ENCODE results near the gene SEMA7A.

The SEMA7A gene

DNA sequence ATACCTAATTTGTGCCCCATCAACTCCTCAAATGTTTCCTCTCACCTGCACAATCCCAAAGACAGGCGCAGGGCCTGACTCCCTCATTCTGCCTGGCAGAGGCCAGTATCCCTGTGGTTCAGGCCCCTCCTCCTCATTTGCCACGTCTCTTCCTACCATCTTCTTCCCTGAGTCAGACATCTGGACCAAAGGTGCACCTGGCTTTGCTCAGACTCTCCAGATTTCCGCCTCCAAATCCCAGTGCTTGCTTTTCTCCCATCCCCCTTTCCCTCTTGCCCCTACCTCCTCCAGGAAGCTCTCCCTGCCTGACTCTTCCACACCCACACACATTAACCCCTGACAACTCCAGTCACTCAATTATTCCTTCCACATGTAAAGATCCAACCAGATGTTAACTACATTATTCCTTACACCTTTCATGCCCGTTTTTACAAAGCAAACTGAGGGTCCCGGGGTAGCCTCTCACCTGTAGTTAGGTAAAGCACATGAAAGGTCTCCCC, 19.6 kb downstream of the SEMA7A start:
- no peak for DNase-seq

DNA sequence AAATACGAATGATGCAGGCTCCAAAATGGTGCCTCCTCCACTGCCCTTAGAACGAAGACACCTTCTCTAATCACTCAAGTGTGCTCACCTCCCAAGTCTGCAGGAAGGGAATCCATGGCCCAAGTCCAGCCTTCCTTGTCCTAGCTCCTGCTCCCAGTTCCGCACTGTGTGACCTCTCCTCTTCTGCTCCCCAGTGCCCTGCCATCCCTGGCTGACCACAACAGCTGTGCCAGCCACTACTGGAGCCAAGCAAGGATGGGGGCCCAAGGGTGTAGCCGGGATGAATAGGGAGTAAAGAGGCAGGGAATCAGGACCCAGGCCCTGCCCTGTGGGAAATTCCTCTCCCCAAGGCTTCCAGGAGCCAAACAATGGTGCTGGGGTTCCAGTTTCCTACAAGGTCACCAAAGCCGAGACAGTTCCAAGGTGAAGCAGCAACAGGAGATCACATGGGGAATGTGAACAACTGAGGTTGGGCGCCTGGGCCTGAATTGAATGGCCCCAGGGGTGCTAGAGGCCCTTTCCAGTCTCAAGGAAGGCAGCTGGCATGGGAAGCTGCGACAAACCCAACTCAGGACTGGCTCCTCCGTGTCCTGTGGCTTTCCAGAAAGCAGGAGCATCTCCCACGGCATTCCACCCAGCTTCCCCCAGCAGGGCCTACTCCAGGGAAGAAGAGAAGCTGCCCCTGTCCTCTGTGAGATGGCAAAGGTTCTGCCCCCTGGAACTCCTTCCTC, 20.2 kb downstream of the SEMA7A start:
- no peak for DNase-seq

DNA sequence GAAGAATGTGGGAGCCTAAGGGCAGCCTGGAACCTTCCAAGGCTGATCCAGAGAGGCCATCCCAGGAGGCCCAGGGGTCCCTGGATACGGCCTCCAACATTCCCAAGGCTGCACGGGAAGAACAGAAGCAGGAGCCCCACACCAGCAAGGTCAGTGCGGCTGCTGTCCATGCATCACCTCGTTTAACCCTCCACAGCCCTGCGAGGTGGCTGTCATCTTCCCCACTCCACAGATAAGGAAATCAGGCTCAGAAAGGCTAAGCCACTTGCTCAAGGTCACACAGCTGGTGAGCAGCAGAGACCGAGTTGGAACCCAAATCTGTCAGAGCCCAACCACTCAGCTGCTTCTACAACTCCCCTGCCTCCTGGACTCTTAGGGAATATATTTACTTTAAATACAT, 21.6 kb downstream of the SEMA7A start:
- no peak for DNase-seq

DNA sequence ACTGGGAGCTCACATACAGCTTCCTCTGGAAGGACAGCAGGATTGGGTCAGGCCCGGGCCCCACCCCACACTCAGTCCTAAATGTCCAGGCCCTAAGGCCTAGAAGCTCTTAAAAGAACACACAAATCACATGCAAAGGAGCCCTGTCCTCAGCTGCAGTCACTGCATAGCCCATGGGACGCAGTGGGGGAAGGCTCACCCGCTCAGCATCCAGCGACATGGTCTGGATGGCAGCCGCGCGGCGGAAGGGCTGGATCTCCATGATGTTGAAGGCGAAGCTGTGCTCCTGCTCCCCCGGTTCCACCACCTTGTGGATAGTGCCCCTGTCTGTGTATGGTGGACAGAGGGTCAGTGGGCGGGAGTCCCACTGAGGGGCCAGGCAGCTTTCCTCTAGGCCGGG, 22.1 kb downstream of the SEMA7A start:
- no peak for DNase-seq

DNA sequence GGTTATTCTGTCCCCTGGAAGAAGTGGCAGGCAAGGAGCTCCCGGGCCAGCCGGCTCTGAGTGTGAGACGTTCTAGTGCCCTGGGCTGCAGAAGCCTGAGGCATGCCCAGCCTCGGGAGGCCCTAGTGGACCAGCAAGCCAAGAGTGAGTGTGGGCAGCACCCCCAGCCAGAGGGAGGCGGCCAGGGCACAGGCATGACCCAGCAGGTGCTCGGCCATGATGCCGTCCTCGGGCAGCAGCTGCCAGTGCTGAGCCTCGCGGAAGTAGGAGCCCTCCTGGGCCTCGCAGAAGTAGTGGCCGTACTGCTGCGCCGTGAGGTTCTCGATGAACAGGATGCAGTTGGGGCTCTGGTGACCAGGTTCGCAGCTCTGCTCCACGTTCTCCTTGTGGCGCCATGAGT, 23.3 kb downstream of the SEMA7A start:
- DNase-seq: no peak

DNA sequence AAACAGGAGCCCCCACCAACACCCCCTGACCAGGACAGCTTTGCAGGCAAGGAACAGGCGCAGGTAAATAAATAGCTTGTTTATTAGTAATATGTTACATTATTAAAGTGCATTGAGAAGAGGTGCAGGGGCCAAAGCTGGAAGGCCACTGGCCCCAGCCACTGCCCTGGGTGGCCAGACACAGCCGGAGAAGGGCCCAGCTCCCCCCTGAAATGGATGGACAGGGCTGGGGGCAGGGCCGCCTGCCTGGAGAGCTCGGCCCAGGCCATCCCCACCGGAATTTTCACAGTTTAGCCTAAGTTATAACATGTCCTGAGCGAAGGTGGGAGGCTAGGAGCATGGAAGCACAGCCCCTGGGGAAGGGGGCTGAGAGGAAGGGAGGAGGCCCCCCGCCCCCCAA, 24.5 kb downstream of the SEMA7A start:
- no peak for DNase-seq

DNA sequence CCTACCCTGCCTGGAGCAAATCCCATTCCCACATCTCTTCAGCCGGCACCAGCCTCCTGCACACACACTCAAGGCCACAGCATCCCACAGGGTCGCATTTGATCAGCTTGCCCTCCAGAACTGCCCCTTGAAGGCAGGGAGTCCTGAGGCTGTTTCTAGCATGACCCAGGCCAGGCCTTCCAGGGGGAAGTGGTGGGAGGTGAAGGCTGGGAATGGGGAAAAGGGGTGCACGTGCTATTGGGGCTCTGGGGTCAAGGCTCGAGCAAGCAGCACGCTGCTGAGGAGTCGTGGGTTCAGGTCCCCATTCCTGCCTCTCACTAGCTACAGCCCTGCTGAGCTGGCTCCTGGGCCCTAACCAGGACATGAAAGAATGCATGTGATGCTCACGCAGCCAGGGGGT, 24.9 kb downstream of the SEMA7A start:
- no peak for DNase-seq

DNA sequence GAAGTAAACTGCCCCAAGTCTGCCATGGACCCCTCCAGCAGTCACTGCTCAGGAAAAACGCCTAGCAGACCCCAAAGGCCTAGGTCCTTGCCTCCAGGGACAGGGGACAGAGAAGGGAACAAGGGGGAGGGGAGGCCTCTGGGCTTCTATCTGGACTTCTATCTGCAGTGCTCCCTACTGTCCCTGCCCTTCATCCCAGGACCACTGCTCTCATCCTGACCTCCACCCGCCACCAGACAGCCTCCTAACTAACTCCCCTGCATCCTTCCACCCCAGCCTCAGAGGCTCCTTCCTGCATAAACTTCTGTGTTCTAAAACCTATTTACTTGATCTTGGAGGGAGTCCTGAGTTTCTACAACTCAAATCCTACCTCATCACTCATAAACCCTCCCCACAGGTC, 25.4 kb downstream of the SEMA7A start:
- no peak for DNase-seq

DNA sequence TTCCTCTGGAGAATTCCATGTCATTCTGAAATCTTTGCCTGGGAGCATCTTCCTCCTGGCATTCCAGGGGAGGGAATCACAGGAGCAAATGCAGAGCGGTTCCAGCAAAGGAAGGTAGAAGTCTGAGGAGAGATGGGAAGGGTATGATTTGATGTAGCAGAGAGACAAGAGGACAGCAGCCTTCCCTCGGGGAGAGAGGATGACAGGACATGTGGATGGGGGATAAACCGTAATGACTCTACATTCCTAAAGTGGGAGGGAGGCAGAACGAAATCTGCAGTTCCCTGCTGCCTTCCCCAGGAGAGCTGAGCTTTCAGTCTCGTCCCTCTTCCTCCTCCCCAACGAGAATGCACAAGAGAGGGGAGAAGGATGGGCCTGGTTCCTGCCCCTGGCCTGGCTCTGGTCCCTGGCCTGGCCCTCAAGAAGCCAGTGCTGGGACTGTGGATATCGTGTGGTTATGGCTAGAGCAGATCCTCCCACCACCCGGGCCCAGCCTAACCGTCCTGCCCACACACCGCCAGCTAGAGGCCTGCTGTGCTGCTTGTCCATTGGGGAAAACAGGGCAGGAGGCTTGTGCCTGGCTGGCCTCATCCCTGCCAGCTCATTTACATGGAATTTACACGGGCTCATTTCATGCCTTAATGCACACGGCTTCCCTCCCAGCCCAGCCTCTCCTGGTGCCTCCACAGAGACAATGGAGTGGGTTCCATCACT, 26.6 kb downstream of the SEMA7A start:
- DNase-seq: no peak

DNA sequence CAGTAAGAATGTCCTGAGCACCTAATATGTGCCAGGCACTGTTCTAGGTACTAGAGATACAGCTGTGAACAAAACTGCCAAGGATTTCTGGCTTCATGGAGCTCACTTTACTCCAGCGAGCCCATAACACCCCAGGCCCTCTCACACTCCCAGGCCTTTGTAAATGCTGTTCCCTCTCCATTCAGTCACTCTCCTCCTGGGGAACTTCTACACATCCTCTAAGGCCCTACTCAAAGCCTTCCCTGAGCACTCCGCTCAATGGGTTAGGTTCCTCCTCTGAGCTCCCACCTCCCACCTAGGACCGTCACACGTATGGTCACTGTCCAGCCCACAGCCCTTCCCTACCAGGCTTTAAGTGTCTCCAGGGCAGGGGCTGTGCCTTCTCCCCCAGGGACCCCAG, 27.2 kb downstream of the SEMA7A start:
- no peak for DNase-seq

DNA sequence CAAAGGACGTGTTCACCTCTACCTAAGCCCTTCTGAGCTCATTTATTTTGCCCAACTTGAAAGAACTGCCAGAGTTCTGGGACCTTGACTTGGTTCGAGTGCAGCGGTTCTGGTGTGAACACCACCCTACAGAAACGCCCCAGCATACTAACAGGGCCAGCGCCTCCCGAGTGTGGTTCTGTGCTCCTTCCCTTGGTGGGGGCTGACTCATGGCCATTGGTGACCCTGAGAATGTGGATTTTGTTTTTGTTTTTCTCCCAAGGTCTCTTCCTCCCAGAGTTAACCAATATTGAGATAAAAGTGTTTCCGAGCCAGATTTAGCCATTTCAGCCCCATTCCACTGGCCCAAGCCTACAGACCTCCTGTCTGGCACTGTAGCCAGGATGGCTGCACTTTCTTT, 27.9 kb downstream of the SEMA7A start:
- DNase-seq: no peak

DNA sequence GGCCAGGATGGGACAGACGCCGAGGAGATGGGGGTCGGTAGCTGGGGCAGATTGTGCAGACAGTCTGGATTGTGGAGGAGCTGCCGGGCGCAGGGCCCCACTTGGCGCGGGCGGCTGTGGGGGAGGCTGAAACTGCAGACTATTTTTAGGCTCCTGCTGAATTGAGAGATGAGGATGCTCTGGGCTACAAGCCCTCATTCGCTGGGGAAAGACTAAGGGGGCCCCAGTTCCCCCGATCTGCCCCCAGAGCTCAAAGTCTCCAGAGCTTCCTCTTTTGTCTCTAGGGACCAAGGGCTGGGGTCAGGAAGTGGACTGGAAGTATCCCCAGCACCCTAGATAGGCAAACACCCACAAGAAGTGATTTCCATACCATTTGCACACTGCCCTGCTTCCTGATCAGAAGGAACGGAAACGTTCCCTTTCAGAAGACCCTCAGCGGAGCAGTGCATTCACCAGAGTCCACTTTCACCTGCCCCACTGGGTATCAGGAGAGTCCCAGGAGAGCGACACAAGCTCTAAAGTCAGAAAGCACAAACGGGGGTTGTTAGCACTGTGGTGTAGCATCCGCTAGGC, 29.7 kb downstream of the SEMA7A start:
- no peak for DNase-seq

DNA sequence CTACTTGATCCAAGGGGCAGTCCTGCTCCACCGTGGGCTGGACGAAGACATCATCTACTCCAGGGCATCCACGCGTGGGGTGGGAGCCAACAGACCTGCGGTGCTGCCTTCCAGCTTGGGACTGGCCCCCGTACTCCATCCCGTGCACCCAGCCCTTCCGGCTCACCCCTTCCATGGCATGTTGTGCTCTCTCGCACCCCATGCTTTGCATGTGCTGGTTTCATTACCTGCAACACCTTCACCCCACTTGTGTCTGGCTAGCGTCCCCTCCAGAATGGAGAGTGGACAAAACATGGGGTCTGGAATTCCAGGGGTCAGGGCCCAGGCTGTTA, 30.2 kb downstream of the SEMA7A start:
- DNase-seq: no peak

DNA sequence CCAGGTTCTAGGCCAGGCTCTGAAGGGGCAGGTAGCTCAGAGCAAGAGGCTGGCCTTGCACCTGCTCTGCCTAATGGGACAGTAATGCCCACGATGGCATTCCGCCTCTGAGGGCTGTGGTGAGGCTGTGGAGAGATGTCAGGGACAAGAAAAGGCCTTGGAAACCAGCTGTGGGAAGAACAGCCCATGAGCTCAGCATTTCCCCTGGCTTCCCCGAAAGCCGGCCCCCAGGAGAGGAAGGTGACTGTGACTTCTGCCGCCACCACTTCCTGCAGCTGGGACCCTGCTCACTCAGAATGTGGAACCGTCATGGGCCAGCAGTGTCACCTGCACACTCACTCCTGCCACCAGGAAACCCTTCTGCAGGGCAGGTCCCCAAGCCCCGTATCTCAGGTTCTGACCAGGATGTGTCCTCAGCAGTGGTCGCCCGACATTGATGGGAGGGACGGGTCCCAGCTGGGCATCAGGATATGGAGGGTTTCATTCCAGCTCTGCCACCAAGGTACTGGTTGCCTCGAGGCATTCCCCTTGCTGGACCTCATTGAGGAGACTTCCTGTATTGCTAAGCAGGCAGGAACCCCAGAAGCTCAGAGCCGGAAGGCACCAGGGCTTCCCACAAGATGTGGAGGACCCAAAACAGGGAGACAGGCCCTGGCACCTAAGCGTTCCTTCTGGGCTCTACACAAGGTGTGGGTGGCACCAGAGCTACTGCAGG, 30.7 kb downstream of the SEMA7A start:
- DNase-seq: no peak

DNA sequence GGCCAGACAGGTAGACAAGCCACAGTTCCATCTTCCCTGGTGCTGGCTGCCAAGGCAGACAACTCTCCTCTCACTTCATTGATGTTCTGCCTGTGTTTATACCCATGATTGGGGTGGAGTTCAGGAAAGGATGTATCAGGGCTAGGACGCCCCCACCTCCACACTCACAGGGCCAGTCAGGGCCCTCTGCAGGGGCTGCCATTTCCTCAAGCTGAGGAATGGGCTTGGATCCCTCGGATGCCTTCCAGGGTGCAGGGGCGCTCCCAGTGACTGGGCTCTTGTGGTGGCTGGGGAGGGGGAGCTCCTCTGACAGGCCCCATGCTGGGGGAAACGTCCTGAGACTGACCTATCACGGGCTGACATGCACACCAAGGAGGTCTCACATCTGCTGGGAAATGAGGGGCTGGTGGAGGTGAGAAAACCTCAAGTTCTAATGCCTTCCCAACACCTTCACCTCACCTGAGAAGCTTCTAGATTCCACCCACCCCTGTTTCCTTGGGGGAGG, 31.4 kb downstream of the SEMA7A start:
- no peak for DNase-seq

DNA sequence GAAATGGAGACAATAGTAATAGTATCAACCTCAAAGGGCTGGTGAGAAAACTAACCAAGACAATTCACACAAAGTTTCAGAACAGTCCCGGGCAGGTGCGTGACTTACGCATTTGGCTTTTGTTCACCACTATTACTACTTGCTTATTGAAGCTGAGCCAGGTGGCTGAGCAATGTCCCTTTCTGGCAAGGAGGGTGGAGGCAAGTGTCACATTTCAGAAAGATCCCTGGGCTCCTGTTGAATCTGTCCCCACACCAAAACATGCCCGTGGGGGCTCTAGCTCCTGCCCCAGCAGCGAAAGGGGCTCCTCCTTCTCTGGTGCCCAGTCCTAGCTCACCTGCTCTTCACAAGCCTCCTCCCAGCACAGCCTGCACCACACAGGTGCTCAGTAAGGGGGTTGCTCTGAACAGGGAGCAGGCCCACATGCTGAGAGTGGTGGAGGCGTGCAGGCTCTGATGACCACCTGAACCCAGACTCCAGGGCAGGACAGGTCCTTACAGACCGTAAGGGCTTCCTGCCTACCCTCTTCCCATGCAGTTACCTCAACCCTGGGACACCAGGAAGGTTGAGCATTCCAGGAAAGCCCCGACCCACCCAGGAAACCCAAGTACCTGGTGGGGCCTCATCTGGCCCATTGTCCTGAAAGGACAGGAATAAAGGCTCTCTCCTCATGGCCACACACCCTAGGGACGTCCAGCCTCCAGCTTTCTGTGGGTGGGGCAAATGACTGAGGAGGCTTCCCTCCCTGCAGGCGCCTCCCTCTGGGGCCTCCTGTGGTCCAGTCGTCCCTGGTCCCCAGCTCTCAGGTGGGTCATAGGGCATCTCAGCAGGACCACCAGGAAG, 32.6 kb downstream of the SEMA7A start:
- no peak for DNase-seq

DNA sequence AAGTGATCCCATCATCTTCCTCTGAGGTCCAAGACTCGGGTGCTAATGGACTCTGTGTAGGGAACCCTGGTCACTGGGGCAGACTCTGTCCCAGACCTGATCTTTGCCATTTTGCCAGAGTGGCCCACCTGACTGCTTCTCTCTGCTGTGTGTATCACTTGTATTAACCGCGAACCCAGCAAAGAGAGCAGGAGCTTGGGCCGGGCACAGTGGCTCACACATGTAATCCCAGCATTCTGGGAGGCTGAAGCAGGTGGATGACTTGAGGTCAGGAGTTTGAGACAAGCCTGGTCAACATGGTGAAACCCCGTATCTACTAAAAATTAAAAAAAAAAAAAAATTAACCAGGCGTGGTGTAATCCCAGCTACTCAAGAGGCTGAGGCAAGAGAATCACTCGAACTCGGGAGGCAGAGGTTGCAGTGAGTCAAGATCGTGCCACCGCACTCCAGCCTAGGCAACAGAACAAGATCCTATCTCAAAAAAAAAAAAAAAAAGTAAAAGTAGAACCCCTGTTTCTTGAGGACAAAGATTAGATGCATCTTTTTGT, 33.4 kb downstream of the SEMA7A start:
- DNase-seq: no peak

DNA sequence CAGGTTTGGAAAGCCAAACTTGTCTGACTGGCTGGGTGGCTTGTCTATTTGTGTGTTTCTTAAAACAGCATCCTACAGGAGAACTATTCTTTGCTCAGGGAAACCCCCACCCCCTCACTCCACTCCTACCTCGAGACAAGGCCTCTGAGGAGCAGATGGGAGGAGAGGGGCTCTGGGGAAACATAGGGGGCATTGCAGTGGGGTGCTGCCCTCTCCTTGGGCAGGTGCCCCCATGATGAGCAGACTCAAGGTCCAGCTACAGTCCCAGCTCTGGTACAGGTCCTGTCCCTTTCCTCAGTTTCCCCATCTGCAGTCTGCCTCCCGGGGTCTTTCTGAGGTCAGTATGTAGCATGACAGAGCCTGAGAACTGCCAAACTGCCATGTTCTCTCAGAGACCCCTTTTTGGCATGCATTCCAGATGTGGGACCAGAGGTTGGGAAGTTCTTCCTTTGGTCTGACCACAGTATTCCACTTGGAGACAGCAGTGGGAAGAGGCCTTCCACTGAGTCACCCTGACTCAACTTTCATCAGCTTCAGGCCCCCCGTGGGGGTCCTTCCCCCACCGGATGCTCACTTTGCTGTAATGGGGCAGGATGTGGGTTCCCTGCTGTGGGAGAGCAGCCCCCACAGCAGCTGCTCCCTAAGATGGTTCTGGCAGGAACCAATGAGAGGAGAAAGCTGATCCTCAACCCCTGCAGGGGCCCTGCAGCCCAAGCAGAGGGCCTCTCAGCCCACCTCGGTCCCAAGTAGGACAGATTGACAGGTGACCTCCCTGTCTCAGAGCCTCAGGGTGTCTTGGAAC, 34.0 kb downstream of the SEMA7A start:
- no peak for DNase-seq

DNA sequence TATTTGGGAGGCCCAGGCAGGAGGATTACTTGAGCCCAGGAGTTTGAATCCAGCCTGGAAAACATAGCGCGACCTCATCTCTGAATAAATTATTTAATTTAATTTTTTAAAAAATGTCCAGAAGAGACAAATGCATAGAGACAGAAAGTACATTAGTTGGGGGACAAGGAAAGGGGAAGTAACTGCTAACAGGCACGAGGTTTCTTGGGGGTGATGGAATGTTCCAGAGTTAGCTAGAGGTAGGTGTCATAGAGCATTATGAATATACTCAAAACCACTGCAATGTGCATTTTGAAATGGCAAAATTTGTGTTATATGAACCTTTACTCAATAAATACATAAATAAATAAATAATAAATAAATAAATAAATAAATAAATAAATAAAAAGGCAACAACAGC, 34.7 kb downstream of the SEMA7A start:
- no peak for DNase-seq

DNA sequence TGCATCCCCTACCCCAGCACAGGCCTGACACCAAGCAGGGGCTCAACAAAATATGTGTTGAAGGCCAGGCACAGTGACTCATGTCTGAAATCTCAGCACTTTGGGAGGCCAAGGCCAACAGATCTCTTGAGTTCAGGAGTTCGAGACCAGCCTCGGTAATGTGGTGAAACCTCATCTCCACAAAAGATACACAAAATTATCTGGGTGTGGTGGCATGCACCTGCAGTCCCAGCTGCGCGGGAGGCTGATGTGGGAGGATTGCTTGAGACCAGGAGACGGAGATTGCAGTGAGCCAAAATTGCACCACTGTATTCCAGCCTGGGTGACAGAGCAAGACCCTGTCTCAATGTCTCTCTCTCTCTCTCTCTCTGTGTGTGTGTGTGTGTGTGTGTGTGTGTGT, 35.6 kb downstream of the SEMA7A start:
- DNase-seq: no peak

Measured in SHP77 treated with DMSO at 0.1 percent for 48 hours (cell line).